Measurements from ENCODE around the gene HEATR1. TPM values are rescaled to one million over a fixed set of nuclear protein-coding genes. Genes with fewer than 3 reads are reported as not detected.
"Not testable (repeated sequence)": the region's sequence is repeated elsewhere in the genome, so short reads cannot be mapped to it uniquely, and the experiment has no call there.

Gene HEATR1
- total RNA-seq, 2 donors from 2014 or later = 14.1 to 40.7 TPM

DNA sequence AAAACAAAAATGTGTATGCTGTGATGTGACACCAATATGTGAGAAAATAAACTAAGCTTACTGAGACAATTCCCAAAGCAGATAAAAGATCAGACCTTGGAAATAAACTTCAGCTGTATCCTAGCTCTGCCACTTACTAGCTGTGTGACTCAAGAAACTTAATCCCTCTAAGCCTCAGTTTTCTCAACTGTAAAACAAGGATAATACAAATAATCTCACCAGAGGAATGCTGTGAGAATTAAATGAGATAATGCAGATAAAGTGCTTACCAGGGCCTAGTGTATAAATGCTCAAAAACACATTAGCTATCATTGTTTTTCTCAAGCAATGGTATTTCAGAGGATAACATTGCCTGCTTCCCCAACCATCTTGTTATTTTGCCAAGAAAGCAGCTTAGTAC lies 2.1 kb downstream of the HEATR1 start:
- DNase-seq (ENCODE audit: low spot score) = no peak
- Histone ChIP-seq H3K4me1 (replicated peaks) (no peaks in the 10 kb centered on the region), H3K27me3 (replicated peaks; ENCODE audit: insufficient read depth) (no peaks in the 10 kb centered on the region), H3K27ac (no peak overlapping the region), H3K36me3 (no peaks in the 10 kb centered on the region), H3K4me3 (no peak overlapping the region), H3K9me3 (no peaks in the 10 kb centered on the region)
- intact Hi-C loops (cut with DNase I) = loop anchor here (10.0 kb wide), 2 partner anchors 263 to 963 kb away; no protein-coding TSS in a partner anchor
- TF ChIP-seq, protein P1, sequence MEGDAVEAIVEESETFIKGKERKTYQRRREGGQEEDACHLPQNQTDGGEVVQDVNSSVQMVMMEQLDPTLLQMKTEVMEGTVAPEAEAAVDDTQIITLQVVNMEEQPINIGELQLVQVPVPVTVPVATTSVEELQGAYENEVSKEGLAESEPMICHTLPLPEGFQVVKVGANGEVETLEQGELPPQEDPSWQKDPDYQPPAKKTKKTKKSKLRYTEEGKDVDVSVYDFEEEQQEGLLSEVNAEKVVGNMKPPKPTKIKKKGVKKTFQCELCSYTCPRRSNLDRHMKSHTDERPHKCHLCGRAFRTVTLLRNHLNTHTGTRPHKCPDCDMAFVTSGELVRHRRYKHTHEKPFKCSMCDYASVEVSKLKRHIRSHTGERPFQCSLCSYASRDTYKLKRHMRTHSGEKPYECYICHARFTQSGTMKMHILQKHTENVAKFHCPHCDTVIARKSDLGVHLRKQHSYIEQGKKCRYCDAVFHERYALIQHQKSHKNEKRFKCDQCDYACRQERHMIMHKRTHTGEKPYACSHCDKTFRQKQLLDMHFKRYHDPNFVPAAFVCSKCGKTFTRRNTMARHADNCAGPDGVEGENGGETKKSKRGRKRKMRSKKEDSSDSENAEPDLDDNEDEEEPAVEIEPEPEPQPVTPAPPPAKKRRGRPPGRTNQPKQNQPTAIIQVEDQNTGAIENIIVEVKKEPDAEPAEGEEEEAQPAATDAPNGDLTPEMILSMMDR (IDR thresholded peaks at IDR 0.05) = no peak
- TF ChIP-seq POLR2AphosphoS5 (IDR thresholded peaks at IDR 0.05) (no peak), POLR2A (IDR thresholded peaks at IDR 0.05) (no peak)

DNA sequence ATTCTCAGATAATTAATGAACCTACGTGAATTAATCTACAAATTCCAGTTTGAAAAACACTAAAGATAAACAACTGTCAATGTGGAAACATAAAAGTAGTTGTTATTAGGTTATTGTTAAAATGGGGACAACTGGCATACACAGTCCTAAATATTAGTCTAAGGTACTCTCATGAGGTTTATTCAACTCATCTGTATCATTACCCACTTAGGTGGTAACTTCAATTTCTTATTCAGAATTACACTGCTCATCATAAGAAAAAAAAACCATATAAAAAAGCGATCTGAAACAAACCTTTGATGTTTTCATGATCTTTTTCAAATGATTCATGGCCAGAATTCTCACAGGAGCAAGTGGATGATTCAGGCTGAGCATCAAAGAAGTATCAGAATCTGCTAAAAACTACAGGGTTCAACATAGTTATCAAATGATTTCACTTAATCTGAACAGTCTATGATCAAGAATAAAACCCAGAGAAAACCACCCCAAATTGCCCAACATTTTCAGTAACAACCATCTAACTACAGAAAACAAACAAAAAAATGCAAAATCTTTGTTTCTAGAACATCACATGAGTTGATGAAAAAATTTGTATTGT lies 13.7 kb downstream of the HEATR1 start:
- Histone ChIP-seq H3K27me3 (replicated peaks; ENCODE audit: insufficient read depth) (no peaks in the 10 kb centered on the region), H3K4me3 (no peak overlapping the region), H3K4me1 (replicated peaks) (no peaks in the 10 kb centered on the region), H3K36me3 (no peaks in the 10 kb centered on the region), H3K9me3 (no peaks in the 10 kb centered on the region), H3K27ac (no peak overlapping the region)
- no peak for TF ChIP-seq POLR2AphosphoS5 (IDR thresholded peaks at IDR 0.05)
- TF ChIP-seq, protein P1 (IDR thresholded peaks at IDR 0.05) = no peak
- no peak for TF ChIP-seq POLR2A (IDR thresholded peaks at IDR 0.05)
- intact Hi-C loops (cut with DNase I) = no loop called here
- DNase-seq (ENCODE audit: low spot score) = no peak
- 89% methylated on average over 2 of the region's 2 CpGs for WGBS

DNA sequence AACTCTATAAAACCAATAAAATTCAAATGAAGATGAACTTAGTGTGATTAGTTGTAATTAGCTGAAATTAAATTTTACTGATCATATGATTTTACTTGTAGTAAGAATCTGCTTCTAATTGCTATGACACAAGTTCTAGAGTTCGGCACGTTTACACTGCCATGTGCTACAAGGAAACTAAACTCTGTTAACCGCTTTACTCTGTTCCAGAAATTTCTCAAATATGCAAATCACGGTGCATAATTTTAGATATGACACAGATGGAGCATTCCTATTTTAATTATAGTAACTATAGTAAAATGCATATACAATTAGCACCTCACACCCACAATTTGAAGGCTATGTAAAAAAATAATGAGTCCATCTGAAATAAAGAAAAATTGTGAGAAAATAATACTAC lies 14.8 kb downstream of the HEATR1 start:
- TF ChIP-seq POLR2AphosphoS5 (IDR thresholded peaks at IDR 0.05) = no peak
- no peak for TF ChIP-seq POLR2A (IDR thresholded peaks at IDR 0.05)
- TF ChIP-seq, protein P1 (IDR thresholded peaks at IDR 0.05) = no peak
- Histone ChIP-seq H3K9me3 (no peaks in the 10 kb centered on the region), H3K36me3 (no peaks in the 10 kb centered on the region), H3K27ac (no peak overlapping the region), H3K4me1 (replicated peaks) (no peaks in the 10 kb centered on the region), H3K4me3 (no peak overlapping the region), H3K27me3 (replicated peaks; ENCODE audit: insufficient read depth) (no peaks in the 10 kb centered on the region)
- no peak for DNase-seq (ENCODE audit: low spot score)
- 90% methylated on average over 4 of the region's 4 CpGs for WGBS
- intact Hi-C loops (cut with DNase I) = no loop called here

DNA sequence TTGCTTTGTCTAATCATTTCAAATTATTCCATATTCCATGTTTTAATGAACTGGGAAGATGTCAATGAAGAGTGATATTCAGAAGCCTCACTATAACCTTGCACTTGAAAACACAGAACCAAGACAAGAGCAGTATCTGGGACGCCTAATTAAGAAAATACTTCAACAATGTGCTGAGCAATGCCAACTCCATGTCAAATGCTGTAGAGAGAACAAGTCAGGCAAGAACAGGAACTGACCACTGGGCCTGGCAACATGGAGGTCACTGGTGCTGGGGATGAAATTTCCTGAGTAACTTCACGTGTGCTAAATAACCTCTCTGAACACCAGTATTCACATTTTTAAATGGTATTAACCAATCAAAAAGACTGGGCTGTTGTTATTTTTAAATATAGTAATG lies 22.8 kb downstream of the HEATR1 start:
- DNase-seq (ENCODE audit: low spot score) = no peak
- no peaks in the 10 kb centered on the region for H3K9me3 ChIP-seq
- H3K4me1 ChIP-seq (replicated peaks) = no peaks in the 10 kb centered on the region
- intact Hi-C loops (cut with DNase I) = no loop called here
- 89% methylated on average over 2 of the region's 2 CpGs for WGBS
- H3K27ac ChIP-seq = no peak overlapping the region
- no peaks in the 10 kb centered on the region for H3K27me3 ChIP-seq (replicated peaks; ENCODE audit: insufficient read depth)
- no peaks in the 10 kb centered on the region for H3K36me3 ChIP-seq
- H3K4me3 ChIP-seq = no peak overlapping the region
- TF ChIP-seq POLR2A (IDR thresholded peaks at IDR 0.05) = no peak
- no peak for TF ChIP-seq POLR2AphosphoS5 (IDR thresholded peaks at IDR 0.05)
- TF ChIP-seq, protein P1 (IDR thresholded peaks at IDR 0.05) = no peak

DNA sequence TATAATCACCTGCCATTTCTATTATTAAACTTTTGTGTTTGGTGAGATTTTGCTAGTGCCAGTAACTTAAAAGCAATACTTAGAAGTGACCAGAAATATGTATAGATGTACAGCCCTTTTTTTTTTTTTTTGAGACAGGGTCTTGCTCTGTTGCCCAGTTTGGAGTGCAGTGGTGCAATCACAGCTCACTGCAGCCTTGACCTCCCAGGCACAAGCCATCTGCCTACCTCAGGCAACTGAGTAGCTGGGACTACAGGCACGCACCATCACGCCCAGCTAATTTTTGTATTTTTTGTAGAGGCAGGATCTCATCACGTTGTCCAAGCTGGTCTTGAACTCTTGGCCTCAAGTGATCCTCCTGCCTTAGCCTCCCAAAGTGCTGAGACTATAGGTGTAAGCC lies 23.9 kb downstream of the HEATR1 start:
- H3K27ac ChIP-seq; DNase-seq (ENCODE audit: low spot score); H3K4me1 ChIP-seq (replicated peaks); H3K4me3 ChIP-seq; H3K27me3 ChIP-seq (replicated peaks; ENCODE audit: insufficient read depth); intact Hi-C loops (cut with DNase I); H3K36me3 ChIP-seq; H3K9me3 ChIP-seq: not testable (repeated sequence)
- 94% methylated on average over 3 of the region's 3 CpGs for WGBS
